Measurements from ENCODE around the gene PPM1A.
A peak's percentile ranks its signal among the peaks of the same experiment; 100 is the strongest.

Gene PPM1A

GRCh38 chr14:60227291-60227690 is 21.7 kb upstream of the PPM1A start:
- no peak for DNase-seq

- no peak for DNase-seq
Observed at GRCh38 chr14:60229614-60230013, 19.4 kb upstream of the PPM1A start.

GRCh38 chr14:60232185-60232584 is 16.8 kb upstream of the PPM1A start:
- no peak for DNase-seq

DNA sequence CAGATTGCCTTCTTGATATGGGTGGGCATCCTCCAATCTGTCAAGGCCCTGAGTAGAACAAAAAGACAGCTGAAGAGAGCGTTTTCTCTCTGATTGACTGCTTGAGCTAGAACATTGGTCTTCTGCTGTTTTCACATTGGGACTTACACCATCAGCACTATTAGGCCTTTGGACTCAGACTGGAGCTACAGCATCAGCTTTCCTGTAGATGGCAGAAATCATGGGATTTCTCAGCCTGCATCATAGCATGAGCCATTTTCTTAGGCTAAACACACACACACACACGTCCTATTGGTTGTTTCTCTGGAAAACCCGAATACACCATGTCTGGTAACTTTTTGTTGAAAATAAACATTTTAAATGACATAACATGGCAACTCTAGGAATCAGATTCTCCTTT is 15.8 kb upstream of the PPM1A start:
- DNase-seq, result no peak

DNA sequence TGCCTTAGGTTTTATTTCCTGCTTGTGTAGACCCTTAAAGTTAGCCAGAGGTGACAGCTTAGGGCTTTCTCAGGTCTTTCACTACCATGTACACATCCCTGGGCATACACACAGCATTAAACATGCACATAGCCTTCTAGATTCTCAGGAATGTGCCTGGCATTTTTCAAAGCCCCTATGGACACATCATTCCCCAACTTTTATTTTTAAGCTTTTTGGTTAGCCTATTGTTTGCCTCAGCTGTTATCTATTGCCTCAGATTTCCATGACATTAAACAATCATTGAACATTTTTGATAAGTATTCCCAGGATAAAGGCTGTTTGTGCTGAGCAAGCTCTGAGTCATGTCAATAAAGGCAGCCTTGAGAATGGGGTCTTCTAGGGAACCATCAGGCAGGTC is 15.1 kb upstream of the PPM1A start:
- no peak for DNase-seq

DNA sequence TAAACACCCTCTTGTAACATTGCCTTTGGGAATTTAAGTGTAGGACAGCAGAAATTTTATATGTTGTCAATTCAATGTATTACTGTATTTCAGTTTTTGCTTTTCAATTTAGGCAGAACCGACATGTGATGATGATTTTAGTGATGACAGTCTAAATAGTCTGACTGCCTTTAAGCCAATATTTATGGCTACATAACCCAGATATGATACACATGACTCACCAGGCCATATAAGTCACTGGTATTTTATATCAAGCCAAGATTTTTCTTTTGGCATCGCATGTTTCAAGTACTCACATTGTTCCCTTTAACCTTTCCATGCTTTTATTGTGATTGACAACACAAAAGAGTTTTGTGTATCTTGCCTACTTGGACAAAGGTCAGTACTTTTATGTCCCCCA is 13.6 kb upstream of the PPM1A start:
- DNase-seq, result no peak

GRCh38 chr14:60238955-60239354 is 10.1 kb upstream of the PPM1A start:
- DNase-seq, result no peak

- no peak for DNase-seq
Observed at GRCh38 chr14:60240139-60240856, 8.7 kb upstream of the PPM1A start.

DNA sequence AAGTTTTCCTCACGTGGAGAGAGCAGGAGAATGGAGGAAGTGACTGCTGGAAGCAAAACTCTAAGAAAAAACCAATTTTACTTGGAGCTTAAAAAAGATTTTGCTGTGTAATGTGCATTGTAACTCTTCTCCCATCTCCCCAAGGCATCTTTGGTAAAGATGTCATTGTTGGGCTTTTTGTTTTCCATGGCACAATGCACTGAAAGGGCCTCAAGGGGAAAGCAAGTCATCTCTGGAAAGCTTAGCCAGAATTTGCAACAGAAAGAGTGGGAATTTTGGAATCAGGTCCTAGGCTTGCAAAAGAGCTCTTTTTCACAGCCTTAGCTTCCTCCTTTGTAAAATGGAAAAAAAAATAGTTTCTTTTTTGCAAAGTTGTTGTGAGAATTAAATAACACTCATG is 7.9 kb upstream of the PPM1A start:
- DNase-seq, result no peak

DNA sequence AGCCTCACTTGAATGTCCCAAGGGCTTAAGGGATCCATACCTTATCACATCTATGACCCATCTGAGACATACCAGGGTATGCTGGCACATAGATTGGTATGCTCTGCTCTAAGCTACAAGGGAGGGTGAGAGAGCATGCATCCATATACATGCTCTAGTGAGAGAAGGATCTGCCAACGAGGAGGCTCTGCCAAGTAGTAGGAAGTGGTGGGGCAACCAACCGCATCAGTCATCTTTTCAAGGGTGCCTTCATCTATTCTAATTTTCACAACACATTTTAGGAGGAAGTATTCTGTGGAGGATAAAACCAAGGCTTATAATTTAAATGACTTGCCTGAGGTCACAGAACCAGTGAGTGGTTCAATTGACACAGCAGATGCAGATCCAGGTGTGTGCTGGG is 6.6 kb upstream of the PPM1A start:
- DNase-seq, result no peak

DNA sequence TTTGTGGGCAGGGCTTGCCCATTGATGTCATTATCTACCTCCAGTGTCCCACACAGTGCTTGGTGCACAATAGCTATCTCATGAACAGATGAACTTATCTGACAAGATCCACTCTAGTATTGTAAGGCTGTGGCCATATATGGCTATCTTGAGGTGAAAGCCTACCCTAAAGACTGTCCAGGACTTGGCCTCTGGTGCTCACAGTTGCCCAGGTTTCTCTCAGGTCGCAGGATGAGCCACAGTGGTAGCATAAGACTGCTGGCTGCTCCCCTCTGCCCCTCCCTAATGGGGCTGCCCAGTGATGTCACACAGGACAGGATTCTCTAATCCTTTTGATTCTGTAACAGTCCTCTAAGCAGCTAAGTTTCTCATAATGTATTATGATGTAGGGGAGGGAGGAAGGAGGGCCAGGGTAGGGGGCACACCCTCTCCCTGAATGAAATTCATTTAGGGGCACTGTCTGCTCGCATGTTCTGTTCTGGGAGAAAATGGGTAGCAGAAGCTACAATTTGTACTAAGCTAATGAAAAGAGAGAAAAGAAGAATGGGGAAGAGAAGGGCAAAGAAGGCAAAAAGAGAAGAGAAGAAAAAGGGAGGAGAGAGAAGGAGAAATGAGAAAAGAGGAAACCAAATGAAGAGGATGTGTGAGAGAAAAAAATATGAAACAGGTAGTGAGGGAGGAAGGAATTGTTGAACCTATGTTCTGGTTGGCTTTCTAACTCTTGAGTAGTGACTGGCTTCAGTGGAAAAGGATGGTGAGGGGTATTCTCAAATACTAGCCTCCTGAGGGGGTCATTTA is 3.4 kb upstream of the PPM1A start:
- no peak for DNase-seq

- peak; percentile 89 for DNase-seq
Observed at GRCh38 chr14:60247994-60248696, 876 bp upstream of the PPM1A start.

- peak; percentile 58 for DNase-seq
Observed at GRCh38 chr14:60249321-60250256, 568 bp downstream of the PPM1A start.

GRCh38 chr14:60250257-60251035 is 1.4 kb downstream of the PPM1A start:
- DNase-seq, result no peak

GRCh38 chr14:60251877-60252276 is 2.9 kb downstream of the PPM1A start:
- no peak for DNase-seq

DNA sequence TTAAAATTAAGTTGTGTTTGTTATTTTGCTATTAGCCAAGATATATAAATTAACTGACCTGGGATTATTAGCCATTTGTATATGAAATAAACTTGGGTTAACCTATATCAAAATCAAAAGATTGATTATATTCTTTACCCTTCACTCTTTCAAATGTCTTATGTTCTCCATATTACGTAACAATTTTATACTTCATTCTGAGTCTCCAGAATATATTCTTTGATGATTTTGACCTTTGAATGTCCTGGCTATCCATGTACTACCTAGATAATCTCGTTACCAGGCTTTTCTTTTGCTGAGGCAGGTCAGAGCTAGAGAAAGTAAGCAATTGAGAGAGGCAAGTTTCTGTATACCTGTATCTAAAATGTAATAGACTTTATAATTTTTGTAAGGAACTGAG is 3.6 kb downstream of the PPM1A start:
- no peak for DNase-seq

DNA sequence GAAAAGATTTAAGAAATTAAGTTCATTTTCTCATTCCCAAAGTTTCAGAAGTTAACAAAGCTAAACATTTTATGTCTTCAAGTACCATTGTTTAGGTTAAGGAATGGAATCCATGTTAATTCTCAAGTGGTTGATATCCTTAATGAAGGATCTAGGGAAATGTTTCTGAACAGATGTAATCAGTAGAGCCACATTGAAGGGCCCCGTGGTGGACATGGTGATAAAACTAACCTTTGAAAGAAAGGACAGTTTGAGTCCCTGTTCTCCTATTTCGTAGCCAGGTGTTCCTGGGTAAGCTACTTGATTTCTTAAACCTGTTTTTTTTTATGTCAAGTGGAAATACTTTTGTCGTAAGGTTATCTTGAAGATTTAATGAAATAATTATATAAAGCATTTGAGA is 4.6 kb downstream of the PPM1A start:
- no peak for DNase-seq

GRCh38 chr14:60254176-60254575 is 5.2 kb downstream of the PPM1A start:
- no peak for DNase-seq

DNA sequence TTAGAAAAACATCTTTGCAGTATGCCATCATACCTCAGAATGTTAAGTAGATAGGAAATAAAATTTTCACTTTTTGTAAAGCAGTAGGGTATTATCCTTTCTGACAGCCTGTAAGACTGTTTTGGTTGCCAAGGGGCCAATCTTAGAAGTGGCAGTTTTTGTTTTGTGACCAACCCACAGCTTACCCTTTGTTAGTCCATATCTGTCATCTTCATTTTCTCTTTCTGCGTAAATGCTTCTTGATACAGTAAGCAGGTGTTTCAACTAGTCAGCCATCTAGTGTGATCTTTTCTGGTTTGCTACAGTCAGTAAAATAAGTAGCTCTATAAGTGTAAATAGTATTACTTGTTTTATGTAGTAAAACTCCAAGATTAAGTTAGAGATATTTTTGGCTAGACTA is 8.8 kb downstream of the PPM1A start:
- DNase-seq, result no peak

DNA sequence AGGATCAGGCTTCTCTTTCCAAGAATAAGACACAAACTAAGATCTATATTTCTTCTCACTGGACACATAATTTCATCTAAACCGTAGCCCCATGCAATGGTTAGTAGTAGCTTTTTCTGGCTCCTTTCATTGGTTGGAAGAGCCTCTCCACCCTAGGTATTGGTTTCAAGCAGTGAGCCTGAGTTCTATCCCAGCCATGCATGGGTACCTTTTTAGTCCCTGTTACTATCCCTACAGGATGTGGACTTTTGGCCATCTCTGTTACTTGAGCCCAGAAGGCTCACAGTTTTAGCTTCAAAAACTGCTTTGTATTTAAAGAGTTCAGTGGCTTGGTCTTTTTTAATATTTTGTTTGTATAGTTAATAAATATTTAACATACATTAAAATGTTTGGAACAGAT is 16.1 kb downstream of the PPM1A start:
- DNase-seq, result no peak

GRCh38 chr14:60266021-60266937 is 17.3 kb downstream of the PPM1A start:
- peak; percentile 17 for DNase-seq
